Measurements from ENCODE around the gene PEAK1. TPM values are rescaled to one million over a fixed set of nuclear protein-coding genes. Genes with fewer than 3 reads are reported as not detected.

PEAK1 gene
- total RNA-seq, 6 donors from 2014 or later, result 82.8 to 142 (median 90.1) TPM

- DNase-seq (no peak), ATAC-seq (ENCODE audit: low FRiP score in 2 of 2) (no peak)
- no peak for TF ChIP-seq EP300 (IDR thresholded peaks at IDR 0.05)
- TF ChIP-seq POLR2A (IDR thresholded peaks at IDR 0.05), result no peak
- TF ChIP-seq, protein P1, sequence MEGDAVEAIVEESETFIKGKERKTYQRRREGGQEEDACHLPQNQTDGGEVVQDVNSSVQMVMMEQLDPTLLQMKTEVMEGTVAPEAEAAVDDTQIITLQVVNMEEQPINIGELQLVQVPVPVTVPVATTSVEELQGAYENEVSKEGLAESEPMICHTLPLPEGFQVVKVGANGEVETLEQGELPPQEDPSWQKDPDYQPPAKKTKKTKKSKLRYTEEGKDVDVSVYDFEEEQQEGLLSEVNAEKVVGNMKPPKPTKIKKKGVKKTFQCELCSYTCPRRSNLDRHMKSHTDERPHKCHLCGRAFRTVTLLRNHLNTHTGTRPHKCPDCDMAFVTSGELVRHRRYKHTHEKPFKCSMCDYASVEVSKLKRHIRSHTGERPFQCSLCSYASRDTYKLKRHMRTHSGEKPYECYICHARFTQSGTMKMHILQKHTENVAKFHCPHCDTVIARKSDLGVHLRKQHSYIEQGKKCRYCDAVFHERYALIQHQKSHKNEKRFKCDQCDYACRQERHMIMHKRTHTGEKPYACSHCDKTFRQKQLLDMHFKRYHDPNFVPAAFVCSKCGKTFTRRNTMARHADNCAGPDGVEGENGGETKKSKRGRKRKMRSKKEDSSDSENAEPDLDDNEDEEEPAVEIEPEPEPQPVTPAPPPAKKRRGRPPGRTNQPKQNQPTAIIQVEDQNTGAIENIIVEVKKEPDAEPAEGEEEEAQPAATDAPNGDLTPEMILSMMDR (IDR thresholded peaks at IDR 0.05), result no peak
- no peak for TF ChIP-seq POLR2AphosphoS5 (IDR thresholded peaks at IDR 0.05)
- Histone ChIP-seq H3K27me3 (no peaks in the 10 kb centered on the region), H3K36me3 (no peaks in the 10 kb centered on the region), H3K4me3 (no peak overlapping the region), H3K4me1 (peaks cover 0 to 14% (median 2%) of the 10 kb centered on the region in 4 donors), H3K9me3 (peaks cover 11 to 14% (median 13%) of the 10 kb centered on the region in 4 donors), H3K27ac (no peak overlapping the region)
- WGBS, 2 donors, result 38 to 59% methylated on average over 1 of the region's 1 CpG
Observed at GRCh38 chr15:77402740-77403379, 17.0 kb downstream of the PEAK1 start.

- Histone ChIP-seq H3K9me3 (peaks cover 11 to 23% (median 16%) of the 10 kb centered on the region in 4 donors), H3K27ac (no peak overlapping the region), H3K4me3 (no peak overlapping the region), H3K4me1 (peaks cover 0 to 11% (median 2%) of the 10 kb centered on the region in 4 donors), H3K36me3 (no peaks in the 10 kb centered on the region), H3K27me3 (no peaks in the 10 kb centered on the region)
- 96 to 97% methylated on average over 1 of the region's 1 CpG for WGBS, 2 donors
- no peak for TF ChIP-seq POLR2A (IDR thresholded peaks at IDR 0.05)
- TF ChIP-seq, protein P1 (IDR thresholded peaks at IDR 0.05), result no peak
- no peak for TF ChIP-seq POLR2AphosphoS5 (IDR thresholded peaks at IDR 0.05)
- TF ChIP-seq EP300 (IDR thresholded peaks at IDR 0.05), result no peak
- no peak for DNase-seq
- no peak for ATAC-seq (ENCODE audit: low FRiP score in 2 of 2)
Observed at GRCh38 chr15:77400258-77400657, 19.6 kb downstream of the PEAK1 start.

- Histone ChIP-seq H3K27me3 (no peaks in the 10 kb centered on the region), H3K36me3 (no peaks in the 10 kb centered on the region), H3K4me3 (no peak overlapping the region), H3K27ac (no peak overlapping the region), H3K4me1 (peaks cover 0 to 11% (median 2%) of the 10 kb centered on the region in 4 donors), H3K9me3 (peaks cover 11 to 27% (median 19%) of the 10 kb centered on the region in 4 donors)
- ATAC-seq (ENCODE audit: low FRiP score in 2 of 2) (no peak), DNase-seq (no peak)
- TF ChIP-seq POLR2A (IDR thresholded peaks at IDR 0.05) (no peak), POLR2AphosphoS5 (IDR thresholded peaks at IDR 0.05) (no peak), EP300 (IDR thresholded peaks at IDR 0.05) (no peak)
- TF ChIP-seq, protein P1 (IDR thresholded peaks at IDR 0.05), result no peak
- WGBS, 2 donors, result 97 to 98% methylated on average over 1 of the region's 1 CpG
Observed at GRCh38 chr15:77398927-77399326, 21.0 kb downstream of the PEAK1 start.

- no peak overlapping the region for H3K4me3 ChIP-seq
- TF ChIP-seq, protein P1 (IDR thresholded peaks at IDR 0.05), result no peak
- TF ChIP-seq EP300 (IDR thresholded peaks at IDR 0.05) (no peak), POLR2A (IDR thresholded peaks at IDR 0.05) (no peak), POLR2AphosphoS5 (IDR thresholded peaks at IDR 0.05) (no peak)
- no peak for ATAC-seq (ENCODE audit: low FRiP score in 2 of 2)
Observed at GRCh38 chr15:77396692-77397091, 23.2 kb downstream of the PEAK1 start.

More at GRCh38 chr15:77396692-77397091, 23.2 kb downstream of the PEAK1 start:
- H3K9me3 ChIP-seq, result peaks cover 11 to 27% (median 19%) of the 10 kb centered on the region in 4 donors
- H3K36me3 ChIP-seq, result no peaks in the 10 kb centered on the region
- H3K4me1 ChIP-seq, result peaks cover 0 to 4% (median under 1%) of the 10 kb centered on the region in 4 donors
- no peaks in the 10 kb centered on the region for H3K27me3 ChIP-seq
- no peak overlapping the region for H3K27ac ChIP-seq
- DNase-seq, result no peak
- WGBS, 2 donors, result 96 to 100% methylated on average over 1 of the region's 1 CpG
